HL-60 (cell line): ENCODE measurements around the gene ABHD8.

Source experiments
- CTCF ChIP-seq: IDR thresholded peaks from one replicate; pipeline ENCODE4 v1.5.1; 2011; ENCODE audit warnings: low read length, control low read depth, inconsistent platforms; ENCODE audit not compliant: insufficient read depth
- REST ChIP-seq: IDR thresholded peaks from 2 replicates; pipeline ENCODE4 v1.6.1; 2012; ENCODE audit warnings: low read depth; ENCODE audit not compliant: insufficient replicate concordance
- SPI1 ChIP-seq: IDR thresholded peaks from 2 replicates; pipeline ENCODE4 v1.6.1; 2012; ENCODE audit warnings: low read depth, mild to moderate bottlenecking, borderline replicate concordance

- TF ChIP-seq CTCF (no peak), REST (no peak), SPI1 (no peak)
These were observed 40.7 kb downstream of the ABHD8 start for GRCh38 chr19:17262557-17262956.
